HG02678 (cell line): ENCODE data around the gene MGMT.

Source experiments
- ATAC-seq: cut with Tn5 transposase; IDR thresholded peaks from one replicate; pipeline ENCODE4 v1.9.1; 2021; ENCODE audit warnings: mild to moderate bottlenecking, moderate library complexity; ENCODE audit not compliant: unreplicated experiment

MGMT gene

DNA sequence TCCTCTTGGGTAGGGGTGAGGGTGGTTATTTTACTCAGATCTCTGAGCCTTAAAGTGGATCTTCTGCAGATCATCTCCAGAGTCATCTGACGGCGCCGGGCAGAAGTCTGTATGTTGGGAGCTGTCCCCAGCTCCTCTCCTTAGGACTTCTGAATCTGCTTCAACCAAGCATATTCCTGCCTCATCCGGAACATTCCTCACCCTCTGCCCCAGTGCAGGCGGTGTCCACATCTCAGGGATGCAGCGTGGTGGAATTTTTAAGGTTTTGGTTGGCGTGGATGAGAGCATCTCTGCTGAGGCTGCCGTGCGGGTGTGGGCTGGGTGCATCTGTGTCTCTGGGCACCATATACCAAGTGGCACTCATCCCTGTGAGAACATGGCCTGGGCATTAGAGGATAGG lies 148.3 kb downstream of the MGMT start:
- ATAC-seq, result no peak

DNA sequence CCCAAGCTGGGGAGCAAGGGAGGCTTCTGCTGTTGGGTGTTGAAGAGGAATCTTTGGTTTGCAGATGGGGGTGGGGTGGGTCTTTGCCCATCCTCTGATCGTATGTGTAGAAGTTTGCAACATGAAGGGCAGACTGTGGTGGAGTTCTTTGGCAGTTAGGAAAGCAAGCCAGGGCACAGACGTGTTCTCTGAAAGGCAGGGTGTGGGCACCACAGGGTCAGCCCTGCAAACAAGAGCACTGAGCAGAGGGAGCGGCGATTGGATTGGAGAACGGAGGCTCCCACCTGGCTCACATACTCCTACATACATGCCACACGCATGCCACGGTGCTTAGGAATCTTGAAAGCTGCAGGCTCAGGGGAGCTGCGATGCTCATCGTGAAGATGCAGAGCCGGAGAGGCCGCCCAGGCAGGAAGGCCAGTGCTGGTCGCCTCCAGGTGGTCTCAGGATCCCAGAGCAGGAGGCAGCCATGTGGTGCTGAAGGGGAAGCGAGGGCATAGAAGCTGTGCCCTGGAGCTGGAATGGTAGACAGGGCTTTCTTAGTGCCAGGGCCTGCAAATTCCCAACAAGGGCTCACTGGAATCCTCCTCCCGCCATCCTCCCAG lies 149.0 kb downstream of the MGMT start:
- ATAC-seq, result no peak

DNA sequence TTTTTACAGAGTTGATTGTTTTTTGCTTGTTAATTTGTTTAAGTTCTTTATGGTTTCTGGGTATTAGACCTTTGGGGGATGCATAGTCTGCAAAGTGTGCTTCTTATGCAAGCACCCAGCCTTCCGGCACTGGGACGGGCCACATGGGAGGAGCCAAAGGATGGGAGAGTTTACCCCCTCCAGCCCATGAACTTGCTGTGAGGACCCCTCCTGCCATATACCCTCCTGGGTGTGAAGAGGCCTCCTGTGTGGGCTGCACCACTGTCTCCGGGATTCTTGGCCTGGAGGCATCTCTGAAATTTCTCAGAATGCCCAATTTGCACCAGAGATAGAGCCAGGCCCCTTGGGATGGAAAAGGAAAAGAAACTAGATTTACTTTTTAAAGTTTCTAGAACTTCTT lies 150.7 kb downstream of the MGMT start:
- ATAC-seq, result no peak

DNA sequence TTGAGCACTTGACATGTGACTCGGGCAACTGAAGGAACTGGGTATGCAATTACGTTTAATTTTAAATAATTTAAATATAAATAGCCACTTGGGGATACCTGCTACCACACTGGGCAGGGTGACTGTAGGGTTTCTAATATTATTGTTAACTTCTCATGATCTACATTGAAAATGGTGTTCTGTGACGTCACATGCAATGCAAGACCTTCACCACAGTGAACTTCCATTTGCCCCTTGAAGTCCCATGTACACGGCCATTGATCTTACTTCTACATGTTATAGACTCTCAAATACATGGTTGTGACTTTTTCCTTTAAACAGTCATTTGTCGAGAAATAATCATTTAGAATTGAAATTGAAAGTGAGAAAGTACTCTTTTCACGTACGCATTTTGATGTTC lies 154.0 kb downstream of the MGMT start:
- ATAC-seq, result no peak

DNA sequence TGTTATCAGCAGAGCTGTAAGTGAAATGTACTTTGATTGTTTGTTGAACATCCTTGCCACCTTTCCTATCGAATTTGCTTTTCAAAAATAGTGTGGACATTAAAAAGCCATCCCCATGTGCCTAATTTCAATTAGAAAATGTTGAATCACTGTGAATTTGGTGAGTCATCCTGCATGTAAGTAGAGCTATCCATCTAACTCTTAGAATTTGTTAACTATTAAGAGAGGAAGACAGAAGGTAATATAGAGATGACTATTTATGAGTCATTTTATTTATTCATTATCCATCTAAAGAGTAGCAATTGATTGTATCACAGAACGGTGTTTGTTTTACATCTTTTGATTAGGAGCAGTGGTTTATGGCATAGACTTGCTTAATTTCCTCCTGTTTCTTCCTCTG lies 154.7 kb downstream of the MGMT start:
- ATAC-seq, result no peak

DNA sequence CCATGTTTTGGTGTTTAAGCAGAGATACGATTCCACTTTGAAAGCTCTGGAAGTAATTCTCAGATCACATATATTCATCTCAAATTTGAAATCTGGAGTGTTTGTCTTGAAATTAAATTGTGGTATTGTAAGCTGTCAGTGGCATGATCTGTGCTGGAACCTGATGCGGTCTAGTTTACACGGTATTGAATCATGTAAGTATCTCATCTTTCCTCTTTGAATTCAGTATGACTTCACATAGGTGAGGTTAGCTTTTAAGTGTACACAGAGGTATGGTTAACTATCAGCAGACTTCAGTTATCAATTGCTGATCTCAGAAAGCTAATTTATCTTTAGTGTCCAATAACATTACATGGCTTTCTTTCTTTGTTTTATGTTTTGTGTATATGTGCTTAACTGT lies 155.2 kb downstream of the MGMT start:
- ATAC-seq, result no peak

DNA sequence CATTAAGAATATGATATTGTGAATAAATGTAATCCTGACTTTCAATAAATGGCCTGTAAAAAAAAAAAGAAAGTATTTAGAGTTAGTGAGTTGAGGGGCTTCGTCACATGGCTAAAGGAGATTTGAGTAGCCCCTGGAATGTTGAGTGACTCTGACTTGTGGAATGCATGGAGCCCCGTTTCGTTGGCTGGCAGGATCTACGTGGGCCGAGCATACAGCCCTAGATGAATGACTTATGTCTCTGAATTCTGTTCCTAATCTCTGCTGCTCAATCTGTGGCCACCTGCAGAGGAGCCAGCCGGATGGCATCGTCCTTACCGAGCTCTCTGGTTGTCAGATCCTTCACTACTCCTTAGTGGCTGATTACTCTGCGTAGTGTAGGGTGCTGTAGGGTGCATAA lies 155.7 kb downstream of the MGMT start:
- no peak for ATAC-seq

DNA sequence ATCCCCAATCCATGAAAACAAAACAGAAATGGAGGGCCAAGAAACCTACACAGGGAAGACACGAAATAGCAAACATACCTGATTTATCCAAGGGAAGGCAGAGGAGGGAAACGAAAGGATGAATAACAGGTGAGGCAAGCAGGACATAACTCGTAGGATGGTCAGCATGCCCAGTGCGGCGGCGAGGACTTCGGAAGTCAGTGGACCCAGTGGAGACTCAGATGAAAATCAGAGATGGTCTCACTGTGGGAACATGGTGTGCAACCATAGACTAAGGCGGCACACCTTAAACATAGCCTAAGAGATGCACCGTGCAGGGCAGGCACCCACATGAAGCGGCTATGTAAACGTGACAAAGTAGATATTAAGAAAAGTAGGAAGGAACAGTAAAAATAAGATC lies 157.5 kb downstream of the MGMT start:
- ATAC-seq, result no peak

DNA sequence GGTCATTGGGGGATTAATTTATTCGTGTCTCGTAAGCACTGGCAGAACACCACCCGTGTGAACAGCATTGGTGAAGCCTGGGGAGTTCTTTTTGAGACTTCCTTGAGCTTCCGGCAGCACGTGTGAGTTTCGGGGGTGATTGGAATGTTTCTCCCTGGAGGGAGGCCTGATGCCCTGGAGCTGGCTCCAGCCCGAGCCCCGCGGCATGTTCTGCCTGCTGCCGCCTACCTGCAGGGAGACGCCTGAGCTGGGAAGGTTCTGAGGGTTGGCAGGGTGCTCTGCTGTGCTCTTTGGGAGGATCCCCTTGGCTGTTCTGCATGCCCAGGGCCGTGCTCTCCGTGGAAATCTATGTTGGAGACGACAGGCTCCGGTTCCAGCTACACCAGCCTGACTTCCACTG lies 159.3 kb downstream of the MGMT start:
- no peak for ATAC-seq

DNA sequence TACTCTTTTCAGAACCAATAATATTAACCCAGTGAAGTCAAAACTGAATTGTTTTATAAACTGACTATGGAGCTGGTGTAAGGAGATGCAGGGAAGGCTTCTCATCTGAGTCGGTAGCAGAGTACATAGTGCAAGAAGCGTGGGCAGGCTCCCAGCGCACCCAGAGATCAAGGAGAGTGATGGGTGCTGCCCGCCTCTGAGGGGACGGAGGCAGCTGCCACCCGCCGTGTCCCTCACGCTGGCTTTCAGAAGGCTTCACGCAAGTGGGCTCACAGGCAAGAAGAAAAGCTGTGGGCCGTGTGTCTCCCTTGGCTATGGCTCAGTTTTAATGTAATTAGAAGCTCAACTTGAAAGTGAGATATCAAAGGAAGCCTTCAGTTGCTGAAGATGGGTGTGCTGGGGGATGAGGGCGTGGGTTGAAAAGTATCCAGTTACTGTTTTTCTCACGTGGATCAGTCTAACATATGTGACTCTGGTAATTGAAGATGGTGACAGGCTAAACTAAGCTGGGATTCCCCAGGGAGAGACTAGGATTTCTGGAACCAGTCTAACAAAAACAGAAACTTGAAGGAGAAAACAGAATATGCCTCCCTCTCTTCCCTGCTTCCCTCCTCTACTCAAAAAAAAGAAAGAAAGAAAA lies 159.9 kb downstream of the MGMT start:
- ATAC-seq, result no peak

DNA sequence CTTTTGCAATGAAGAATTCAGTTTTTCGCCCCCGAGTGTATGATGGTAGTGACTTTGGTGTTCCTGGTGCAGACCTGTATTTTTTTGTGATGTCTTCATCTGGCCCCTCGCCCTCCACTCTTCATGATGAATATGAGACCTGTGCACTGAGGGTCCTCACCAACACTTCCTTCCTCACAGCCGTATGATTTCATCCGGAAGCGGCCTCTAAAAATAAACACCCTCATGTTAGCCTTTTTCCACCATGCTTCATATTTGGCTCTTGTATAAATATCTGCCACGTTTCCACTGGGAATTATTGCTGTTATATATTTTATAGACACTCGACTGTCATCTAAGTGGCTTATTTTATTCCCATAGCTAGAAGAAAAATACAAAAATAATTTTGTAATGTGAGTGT lies 160.4 kb downstream of the MGMT start:
- no peak for ATAC-seq

DNA sequence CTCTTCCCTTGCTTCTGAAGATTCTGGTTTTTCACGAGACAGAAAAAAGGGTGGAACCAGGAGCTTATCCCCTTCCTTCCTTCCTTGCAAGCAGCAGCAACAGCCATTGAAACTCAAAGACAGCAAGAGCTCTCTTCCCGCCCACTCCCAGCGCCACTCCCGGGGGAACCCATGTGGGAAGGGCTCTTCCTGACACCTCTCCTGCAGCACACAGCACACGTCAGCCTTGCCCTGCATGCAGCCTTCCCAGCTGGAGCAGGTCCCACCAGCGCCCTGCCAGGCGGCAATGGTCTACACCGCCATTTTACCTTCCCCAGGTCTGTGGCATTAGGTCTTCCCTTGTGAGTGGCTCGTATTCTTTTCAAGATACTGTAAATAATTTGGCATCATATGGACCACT lies 161.8 kb downstream of the MGMT start:
- no peak for ATAC-seq

DNA sequence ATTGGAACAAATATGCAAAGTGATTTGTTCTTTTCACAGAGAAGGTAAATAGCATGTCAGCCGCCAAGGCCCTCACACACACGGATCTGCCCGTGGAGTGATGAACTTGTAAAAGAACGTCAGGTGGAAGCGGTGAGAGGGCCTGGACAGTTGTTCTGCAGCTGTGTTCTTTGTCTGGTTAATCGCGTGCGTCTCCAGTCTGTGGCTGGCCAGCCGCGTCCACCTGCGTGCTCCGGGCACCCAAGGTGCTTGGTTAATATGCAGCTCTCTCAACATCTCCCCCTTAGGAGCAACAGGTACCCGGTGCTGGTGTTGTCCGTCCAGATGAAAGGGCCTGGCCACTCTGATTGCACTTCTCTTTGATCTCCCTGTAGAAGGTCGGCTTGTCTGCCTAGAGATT lies 162.9 kb downstream of the MGMT start:
- ATAC-seq, result no peak

DNA sequence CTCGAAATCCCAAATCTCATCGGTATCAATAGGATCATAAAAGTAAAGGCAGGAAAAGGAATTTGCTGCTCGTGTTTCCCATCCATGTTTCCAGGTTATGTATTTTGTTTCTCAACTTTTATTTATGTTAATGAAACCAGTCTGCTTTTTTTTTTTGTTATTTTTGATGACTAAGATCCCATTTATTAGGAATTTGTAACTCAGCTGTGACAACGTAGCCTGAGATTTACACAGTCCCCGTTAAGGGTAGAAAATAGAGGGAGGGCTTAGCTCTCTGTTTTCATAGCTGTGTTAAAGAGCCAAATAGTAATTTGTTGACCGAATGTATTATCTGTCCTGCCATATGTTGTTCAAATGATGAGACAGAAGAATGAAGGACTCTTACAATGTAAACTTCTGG lies 164.0 kb downstream of the MGMT start:
- no peak for ATAC-seq

DNA sequence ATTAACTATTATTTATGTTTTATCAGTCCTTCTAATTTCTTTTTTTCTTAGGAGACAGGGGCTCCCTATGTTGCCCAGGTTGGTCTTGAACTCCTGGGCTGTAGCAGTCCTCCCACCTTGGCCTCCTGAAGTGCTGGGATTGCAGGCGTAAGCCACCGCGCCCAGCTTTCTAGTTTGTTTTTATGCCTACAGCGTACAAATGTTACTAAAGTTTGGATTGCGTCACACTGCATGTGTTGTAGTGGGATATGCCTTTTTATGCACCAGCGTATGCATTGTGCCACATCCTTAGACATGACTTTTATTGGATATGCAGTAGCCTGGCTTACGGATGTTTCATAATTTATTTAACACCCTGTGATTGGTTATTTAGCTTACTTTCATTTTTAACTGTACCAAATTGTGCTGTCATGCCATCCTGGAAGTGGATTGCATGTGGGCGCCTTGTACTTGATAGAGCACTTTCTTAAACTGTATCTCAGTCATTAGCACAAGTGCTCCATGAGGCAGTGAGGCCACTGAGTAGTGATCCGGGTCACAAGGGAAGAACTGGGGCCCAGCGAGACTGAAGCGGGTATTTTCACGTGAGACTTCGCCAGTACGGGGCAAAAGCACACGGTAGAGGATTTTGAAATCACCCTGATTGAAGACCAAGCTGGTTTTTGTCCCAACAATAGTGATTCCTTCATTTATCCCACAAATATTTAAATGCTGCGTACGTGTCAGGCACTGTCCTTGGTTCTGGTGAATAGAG lies 165.0 kb downstream of the MGMT start:
- no peak for ATAC-seq

DNA sequence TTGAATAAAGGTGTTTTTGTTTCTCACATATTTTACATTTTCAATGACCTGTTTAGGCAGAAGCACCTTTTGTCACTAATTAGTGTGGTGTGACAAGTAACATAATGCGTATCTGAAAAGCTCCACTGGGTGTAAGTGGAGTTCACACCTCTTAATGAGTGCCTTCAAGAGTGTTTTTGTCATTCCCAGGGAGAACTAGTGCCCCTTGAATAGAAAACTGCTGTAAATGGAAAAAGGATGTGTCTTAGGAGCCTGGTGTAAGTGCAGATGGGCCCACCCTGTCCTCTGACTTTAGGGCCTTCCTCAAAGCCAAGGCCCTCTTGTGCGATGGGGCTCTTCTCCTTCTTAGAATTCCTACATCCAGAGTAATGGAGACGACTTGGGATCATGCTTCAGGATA lies 170.0 kb downstream of the MGMT start:
- ATAC-seq, result no peak

DNA sequence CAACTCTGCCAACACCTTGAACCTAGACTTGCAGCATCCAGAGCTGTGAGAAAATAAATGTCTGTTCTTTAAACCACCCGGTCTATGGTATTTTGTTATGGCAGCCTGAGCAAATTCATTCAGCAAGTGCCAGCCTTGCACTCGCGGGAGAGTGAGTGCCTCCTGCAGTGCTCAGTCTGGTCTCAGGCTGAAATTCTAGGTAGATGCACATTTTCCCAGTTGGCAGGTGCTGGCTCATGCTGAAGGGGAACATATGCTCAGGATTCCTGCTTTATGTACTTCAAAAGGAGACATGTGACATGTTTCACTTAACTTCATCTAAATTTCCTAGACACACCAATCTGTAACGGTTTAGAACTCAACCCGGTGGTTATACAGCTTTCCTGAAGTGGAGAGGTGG lies 170.8 kb downstream of the MGMT start:
- no peak for ATAC-seq

DNA sequence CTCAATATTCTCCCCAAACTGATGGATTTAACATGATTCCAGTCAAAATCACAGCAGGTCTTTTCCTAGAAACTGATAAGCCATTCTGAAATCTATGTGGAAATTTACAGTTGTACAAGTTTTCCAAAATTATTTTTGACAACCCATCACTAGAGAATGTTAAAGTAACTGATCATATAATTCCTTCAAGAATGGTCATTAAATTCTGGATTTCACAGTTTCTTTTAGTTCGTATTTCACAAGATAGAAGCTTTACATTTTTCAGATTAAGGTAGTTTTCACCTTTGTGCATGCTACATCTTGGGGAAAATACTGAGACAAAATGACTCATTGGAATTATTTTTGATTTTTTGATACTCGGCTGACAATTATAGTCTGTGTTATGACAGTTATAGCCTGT lies 174.3 kb downstream of the MGMT start:
- ATAC-seq, result no peak

DNA sequence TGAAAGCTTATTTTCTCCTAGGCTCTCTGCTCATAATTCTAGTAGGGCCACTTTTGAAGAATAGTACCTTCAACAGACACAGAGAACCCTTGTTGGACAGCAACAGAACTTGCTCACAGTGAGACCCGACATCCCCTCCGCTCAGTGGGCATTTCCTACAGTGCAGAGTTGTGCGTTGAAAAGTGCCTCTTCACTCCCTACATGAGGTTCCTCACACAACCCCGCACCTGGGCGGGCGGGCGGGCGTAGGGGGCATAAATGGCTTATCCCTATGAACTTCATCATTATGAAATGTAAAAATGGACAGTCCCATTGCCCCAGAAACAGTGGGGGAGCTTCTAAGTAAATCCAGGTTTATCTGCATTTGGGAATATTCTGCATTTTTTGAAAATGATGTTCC lies 174.9 kb downstream of the MGMT start:
- no peak for ATAC-seq

DNA sequence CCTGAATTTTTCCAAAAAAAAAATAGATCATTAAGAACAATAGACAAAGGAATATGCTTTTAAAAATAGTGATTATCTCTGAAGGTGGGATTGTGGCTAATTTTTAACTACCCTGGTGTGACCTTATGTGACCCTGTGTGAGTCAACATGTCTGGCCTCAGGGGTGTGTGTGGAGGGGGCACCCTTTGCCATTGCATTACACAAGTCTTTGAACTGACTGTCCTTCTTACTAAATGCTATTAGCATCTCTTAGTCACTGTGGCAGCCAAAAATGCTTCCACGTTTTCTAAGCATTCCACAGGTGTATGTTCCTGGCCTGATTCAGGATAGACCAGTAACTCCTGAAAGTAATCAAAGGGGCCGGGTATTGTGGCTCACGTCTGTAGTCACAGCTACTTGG lies 175.4 kb downstream of the MGMT start:
- no peak for ATAC-seq

DNA sequence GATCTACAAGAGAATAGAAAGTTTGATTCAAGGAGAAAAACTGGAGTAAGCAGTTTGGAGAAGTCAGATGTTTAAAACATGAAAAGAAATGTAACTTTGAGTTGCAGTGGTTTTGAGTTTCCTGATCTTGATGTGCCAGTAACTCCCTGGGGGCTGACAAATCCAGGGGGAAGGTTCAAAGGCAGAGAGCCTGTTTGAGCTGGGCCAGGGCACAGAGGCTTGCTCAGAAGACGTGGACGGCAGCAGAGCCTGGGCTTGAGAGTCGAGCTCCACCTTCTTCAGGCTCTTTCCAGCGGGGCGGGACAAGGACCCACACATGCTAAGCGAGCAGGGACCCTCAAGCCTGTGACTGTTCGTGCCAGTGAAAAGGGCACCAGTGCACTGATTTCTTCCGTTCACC lies 176.2 kb downstream of the MGMT start:
- ATAC-seq, result no peak

DNA sequence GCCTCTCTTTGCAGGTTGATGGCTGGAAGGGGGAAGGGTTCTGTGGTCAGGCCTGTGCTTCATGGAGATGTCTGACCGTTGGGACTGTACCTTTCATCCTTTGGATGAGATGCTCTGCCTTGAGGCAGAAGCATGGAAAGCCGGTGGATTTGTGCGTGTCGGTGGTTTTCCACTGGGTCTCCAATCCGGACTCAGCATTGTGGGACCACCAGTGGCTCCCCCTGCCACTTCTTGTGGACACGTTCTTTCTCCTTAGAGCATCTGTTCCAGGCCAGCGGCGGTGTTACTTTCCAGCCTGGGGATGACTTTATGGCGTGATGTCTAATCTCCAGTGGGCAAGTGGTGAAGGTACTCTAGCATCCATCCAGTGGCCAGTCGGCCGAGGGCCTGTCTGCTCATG lies 178.4 kb downstream of the MGMT start:
- no peak for ATAC-seq

DNA sequence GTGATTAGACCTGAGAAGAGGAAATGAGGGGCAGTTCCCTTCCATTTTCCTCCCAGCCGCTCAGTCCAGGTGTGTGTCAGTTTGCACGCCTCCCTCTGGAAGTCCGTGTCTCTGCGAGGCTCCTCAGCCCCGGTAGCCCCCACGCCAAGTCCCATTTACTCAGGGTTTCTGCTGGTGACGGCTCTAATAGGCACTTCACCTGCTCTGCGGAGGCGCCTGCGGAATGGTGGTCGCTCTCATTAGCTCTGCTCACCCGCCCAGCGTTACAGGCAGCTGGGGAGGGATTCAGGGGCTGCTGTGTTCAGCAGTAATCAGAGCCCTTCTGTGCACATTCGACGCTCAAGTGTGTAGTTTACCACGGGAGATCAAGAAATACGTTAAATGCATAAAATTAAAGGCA lies 179.9 kb downstream of the MGMT start:
- ATAC-seq, result no peak
